Measurements from ENCODE around the gene ZNF507.

The ZNF507 gene

GRCh38 chr19:32345261-32346207 is at the start of gene ZNF507:
TSS of gene ZNF507 (plus strand) at chr19:32345610. CDS start at chr19:32352831, 7,221 bp downstream.
- DNase-seq (ENCODE audit: low read depth in 3 of 3) = peak; percentile 70 to 84 (median 75)

GRCh38 chr19:32296694-32297093 is 48.7 kb upstream of the ZNF507 start:
- DNase-seq (ENCODE audit: low read depth in 3 of 3) = no peak

- no peak for DNase-seq (ENCODE audit: low read depth in 3 of 3)
Measured at GRCh38 chr19:32302778-32303177, 42.6 kb upstream of the ZNF507 start.

- no peak for DNase-seq (ENCODE audit: low read depth in 3 of 3)
Measured at GRCh38 chr19:32303193-32303592, 42.2 kb upstream of the ZNF507 start.

GRCh38 chr19:32307591-32307990 is 37.8 kb upstream of the ZNF507 start:
- no peak for DNase-seq (ENCODE audit: low read depth in 3 of 3)

GRCh38 chr19:32308431-32309077 is 36.9 kb upstream of the ZNF507 start:
- no peak for DNase-seq (ENCODE audit: low read depth in 3 of 3)

GRCh38 chr19:32309711-32310390 is 35.6 kb upstream of the ZNF507 start:
- DNase-seq (ENCODE audit: low read depth in 3 of 3) = no peak

- DNase-seq (ENCODE audit: low read depth in 3 of 3) = no peak
Measured at GRCh38 chr19:32311371-32311770, 34.0 kb upstream of the ZNF507 start.

- no peak for DNase-seq (ENCODE audit: low read depth in 3 of 3)
Measured at GRCh38 chr19:32313569-32314265, 31.7 kb upstream of the ZNF507 start.

- no peak for DNase-seq (ENCODE audit: low read depth in 3 of 3)
Measured at GRCh38 chr19:32316034-32316433, 29.4 kb upstream of the ZNF507 start.

GRCh38 chr19:32317086-32317485 is 28.3 kb upstream of the ZNF507 start:
- DNase-seq (ENCODE audit: low read depth in 3 of 3) = no peak

GRCh38 chr19:32318884-32319520 is 26.4 kb upstream of the ZNF507 start:
- DNase-seq (ENCODE audit: low read depth in 3 of 3) = no peak

GRCh38 chr19:32322541-32322940 is 22.9 kb upstream of the ZNF507 start:
- no peak for DNase-seq (ENCODE audit: low read depth in 3 of 3)

GRCh38 chr19:32324631-32325285 is 20.7 kb upstream of the ZNF507 start:
- DNase-seq (ENCODE audit: low read depth in 3 of 3) = no peak

GRCh38 chr19:32330213-32330857 is 15.1 kb upstream of the ZNF507 start:
- no peak for DNase-seq (ENCODE audit: low read depth in 3 of 3)

GRCh38 chr19:32333227-32333626 is 12.2 kb upstream of the ZNF507 start:
- no peak for DNase-seq (ENCODE audit: low read depth in 3 of 3)

GRCh38 chr19:32336259-32337083 is 8.9 kb upstream of the ZNF507 start:
- no peak for DNase-seq (ENCODE audit: low read depth in 3 of 3)

- DNase-seq (ENCODE audit: low read depth in 3 of 3) = no peak
Measured at GRCh38 chr19:32337084-32337808, 8.2 kb upstream of the ZNF507 start.

- no peak for DNase-seq (ENCODE audit: low read depth in 3 of 3)
Measured at GRCh38 chr19:32339423-32339822, 6.0 kb upstream of the ZNF507 start.
